Stimulated activated naive CD8-positive, alpha-beta T cell treated with anti-CD3 and anti-CD28 coated beads, Interleukin-15, Interleukin-2, amounts not matched to agents 100 ng/mL and 50 ng/mL, for 24 hours (primary cell): ENCODE data around the gene USP22.

Source experiments
- H3K27ac Mint-ChIP-seq: one replicate; pipeline ENCODE4 v1.8.0; 2021; ENCODE audit warnings: mild to moderate bottlenecking, mixed read lengths
- H3K27me3 Mint-ChIP-seq: one replicate; pipeline ENCODE4 v1.8.0; 2021; ENCODE audit warnings: mixed read lengths
- H3K36me3 Mint-ChIP-seq: one replicate; pipeline ENCODE4 v1.8.0; 2021; ENCODE audit warnings: low read depth, mixed read lengths
- H3K4me1 Mint-ChIP-seq: one replicate; pipeline ENCODE4 v1.8.0; 2021; ENCODE audit warnings: low read depth, mixed read lengths
- H3K4me3 Mint-ChIP-seq: one replicate; pipeline ENCODE4 v1.8.0; 2021; ENCODE audit warnings: mild to moderate bottlenecking, mixed read lengths
- H3K9me3 Mint-ChIP-seq: one replicate; pipeline ENCODE4 v1.8.0; 2021; ENCODE audit warnings: mixed read lengths

Gene USP22

GRCh38 chr17:21003007-21003621 lies 39.7 kb downstream of the USP22 start:
- H3K4me1 Mint-ChIP-seq, result peaks cover 40% of the 10 kb centered on the region
- peaks cover 74% of the 10 kb centered on the region for H3K36me3 Mint-ChIP-seq
- H3K9me3 Mint-ChIP-seq, result no peaks in the 10 kb centered on the region

GRCh38 chr17:21002309-21003006 lies 40.4 kb downstream of the USP22 start:
- Mint-ChIP-seq H3K36me3 (peaks cover 67% of the 10 kb centered on the region), H3K4me3 (no peak overlapping the region), H3K9me3 (no peaks in the 10 kb centered on the region), H3K27me3 (no peaks in the 10 kb centered on the region), H3K4me1 (peaks cover 40% of the 10 kb centered on the region), H3K27ac (peak overlapping the region; percentile 66)

More at GRCh38 chr17:21003007-21003621, 39.7 kb downstream of the USP22 start:
- Mint-ChIP-seq H3K27ac (no peak overlapping the region), H3K27me3 (no peaks in the 10 kb centered on the region), H3K4me3 (no peak overlapping the region)

- H3K4me1 Mint-ChIP-seq, result peaks cover 40% of the 10 kb centered on the region
- H3K36me3 Mint-ChIP-seq, result peaks cover 61% of the 10 kb centered on the region
- no peaks in the 10 kb centered on the region for H3K9me3 Mint-ChIP-seq
- H3K4me3 Mint-ChIP-seq, result no peak overlapping the region
- peak overlapping the region; percentile 66 for H3K27ac Mint-ChIP-seq
- no peaks in the 10 kb centered on the region for H3K27me3 Mint-ChIP-seq
These were observed 41.0 kb downstream of the USP22 start for GRCh38 chr17:21001813-21002221.

GRCh38 chr17:21001111-21001812 lies 41.5 kb downstream of the USP22 start:
- Mint-ChIP-seq H3K36me3 (peaks cover 56% of the 10 kb centered on the region), H3K4me3 (no peak overlapping the region), H3K27ac (peak overlapping the region; percentile 66), H3K27me3 (no peaks in the 10 kb centered on the region), H3K9me3 (no peaks in the 10 kb centered on the region), H3K4me1 (peaks cover 40% of the 10 kb centered on the region)

- Mint-ChIP-seq H3K4me1 (peaks cover 40% of the 10 kb centered on the region), H3K27ac (peak overlapping the region; percentile 11), H3K4me3 (no peak overlapping the region), H3K36me3 (peaks cover 43% of the 10 kb centered on the region), H3K9me3 (no peaks in the 10 kb centered on the region), H3K27me3 (no peaks in the 10 kb centered on the region)
These were observed 42.8 kb downstream of the USP22 start for GRCh38 chr17:20999841-21000532.

GRCh38 chr17:20999044-20999573 lies 43.7 kb downstream of the USP22 start:
- H3K27ac Mint-ChIP-seq, result peak overlapping the region; percentile 80
- H3K9me3 Mint-ChIP-seq, result no peaks in the 10 kb centered on the region
- peaks cover 36% of the 10 kb centered on the region for H3K36me3 Mint-ChIP-seq

GRCh38 chr17:20998571-20999043 lies 44.2 kb downstream of the USP22 start:
- no peaks in the 10 kb centered on the region for H3K9me3 Mint-ChIP-seq
- H3K4me3 Mint-ChIP-seq, result no peak overlapping the region
- H3K36me3 Mint-ChIP-seq, result peaks cover 31% of the 10 kb centered on the region
- peaks cover 40% of the 10 kb centered on the region for H3K4me1 Mint-ChIP-seq
- no peaks in the 10 kb centered on the region for H3K27me3 Mint-ChIP-seq
- H3K27ac Mint-ChIP-seq, result peak overlapping the region; percentile 80

More at GRCh38 chr17:20999044-20999573, 43.7 kb downstream of the USP22 start:
- peaks cover 40% of the 10 kb centered on the region for H3K4me1 Mint-ChIP-seq
- no peak overlapping the region for H3K4me3 Mint-ChIP-seq
- no peaks in the 10 kb centered on the region for H3K27me3 Mint-ChIP-seq

GRCh38 chr17:20997711-20998570 lies 44.9 kb downstream of the USP22 start:
- Mint-ChIP-seq H3K27me3 (no peaks in the 10 kb centered on the region), H3K4me3 (no peak overlapping the region), H3K9me3 (no peaks in the 10 kb centered on the region), H3K27ac (no peak overlapping the region), H3K36me3 (peaks cover 25% of the 10 kb centered on the region), H3K4me1 (peaks cover 40% of the 10 kb centered on the region)

- Mint-ChIP-seq H3K36me3 (peaks cover 16% of the 10 kb centered on the region), H3K27ac (no peak overlapping the region), H3K4me3 (no peak overlapping the region), H3K4me1 (peaks cover 36% of the 10 kb centered on the region), H3K9me3 (no peaks in the 10 kb centered on the region), H3K27me3 (no peaks in the 10 kb centered on the region)
These were observed 45.8 kb downstream of the USP22 start for GRCh38 chr17:20996724-20997615.

GRCh38 chr17:20995873-20996723 lies 46.7 kb downstream of the USP22 start:
- no peak overlapping the region for H3K4me3 Mint-ChIP-seq
- peaks cover 8% of the 10 kb centered on the region for H3K36me3 Mint-ChIP-seq
- peaks cover 27% of the 10 kb centered on the region for H3K4me1 Mint-ChIP-seq
- no peaks in the 10 kb centered on the region for H3K9me3 Mint-ChIP-seq
- no peaks in the 10 kb centered on the region for H3K27me3 Mint-ChIP-seq
- no peak overlapping the region for H3K27ac Mint-ChIP-seq

- Mint-ChIP-seq H3K27me3 (no peaks in the 10 kb centered on the region), H3K27ac (no peak overlapping the region), H3K4me3 (no peak overlapping the region), H3K9me3 (no peaks in the 10 kb centered on the region), H3K36me3 (peaks cover 4% of the 10 kb centered on the region), H3K4me1 (peaks cover 22% of the 10 kb centered on the region)
These were observed 47.5 kb downstream of the USP22 start for GRCh38 chr17:20995164-20995872.

GRCh38 chr17:20994779-20995149 lies 48.0 kb downstream of the USP22 start:
- Mint-ChIP-seq H3K4me1 (peaks cover 17% of the 10 kb centered on the region), H3K27ac (no peak overlapping the region), H3K9me3 (no peaks in the 10 kb centered on the region), H3K36me3 (peaks cover 4% of the 10 kb centered on the region), H3K27me3 (no peaks in the 10 kb centered on the region), H3K4me3 (no peak overlapping the region)
